Spleen (tissue), 13 donors: Measurements from ENCODE around the gene SCAF11. TPM values are rescaled to one million over a fixed set of nuclear protein-coding genes. Genes with fewer than 3 reads are reported as not detected.
"Not testable (repeated sequence)": the region's sequence is repeated elsewhere in the genome, so short reads cannot be mapped to it uniquely, and the experiment has no call there.

Source experiments
- DNase-seq: peaks from one replicate; pipeline ENCODE4 v3.0.0-alpha.2; 2020
- H3K27ac ChIP-seq, 8 donors: fragments of 200-600 bp; sonication (generic) in 7 of 8; 1 replicate in 4 of 8; 2 replicates in 4 of 8; pipeline versions ENCODE4 v1.5.0 to v1.8.0; 2016 to 2021; ENCODE audit warnings: inconsistent platforms in 4 of 8, mild to moderate bottlenecking in 4 of 8, moderate library complexity in 1 of 8
- H3K27me3 ChIP-seq, 7 donors: fragments of 200-600 bp; sonication (generic) in 6 of 7; replicated peaks in 1 of 7; 1 replicate in 4 of 7; 2 replicates in 3 of 7; pipeline versions ENCODE4 v1.5.0 to v1.8.0; 2016 to 2021; ENCODE audit warnings: inconsistent platforms in 3 of 7, mild to moderate bottlenecking in 1 of 7
- H3K36me3 ChIP-seq, 6 donors: fragments of 200-600 bp; sonication (generic) in 5 of 6; 1 replicate in 4 of 6; 2 replicates in 2 of 6; pipeline versions ENCODE4 v1.5.0 to v1.8.0; 2016 to 2021; ENCODE audit warnings: inconsistent platforms in 2 of 6
- H3K4me1 ChIP-seq, 6 donors: fragments of 200-600 bp; sonication (generic) in 5 of 6; 1 replicate in 3 of 6; 2 replicates in 3 of 6; pipeline versions ENCODE4 v1.5.0 to v1.8.0; 2016 to 2021; ENCODE audit warnings: inconsistent platforms in 3 of 6
- H3K4me3 ChIP-seq, 8 donors: fragments of 200-600 bp; sonication (generic) in 7 of 8; 1 replicate in 4 of 8; 2 replicates in 4 of 8; pipeline versions ENCODE4 v1.5.0 to v1.8.0; 2016 to 2021; ENCODE audit warnings: inconsistent platforms in 4 of 8, mild to moderate bottlenecking in 4 of 8, moderate library complexity in 2 of 8
- H3K9me3 ChIP-seq, 8 donors: fragments of 200-600 bp; sonication (generic) in 7 of 8; 1 replicate in 4 of 8; 2 replicates in 4 of 8; pipeline versions ENCODE4 v1.5.0 to v1.8.0; 2016 to 2021; ENCODE audit warnings: inconsistent platforms in 4 of 8
- POLR2A ChIP-seq, 3 donors: fragments of 450-650 bp; IDR thresholded peaks; one replicate each; pipeline ENCODE4 v1.5.1; 2017; ENCODE audit warnings: antibody characterized with exemption in 3 of 3, mild to moderate bottlenecking in 1 of 3
- POLR2AphosphoS5 ChIP-seq, 3 donors: sonication (generic); formaldehyde crosslinking; IDR thresholded peaks; one replicate each; pipeline ENCODE4 v1.5.1; 2017; ENCODE audit warnings: antibody characterized with exemption in 3 of 3
- WGBS, 5 donors: extraction: QIAGEN DNeasy Blood & Tissue Kit in 3 of 5; methylation state at CpG; one replicate each; pipeline versions ENCODE4 v1.1.5 to v1.1.7; 2013 to 2018; 5-methylcytosine and 5-hydroxymethylcytosine counted together
- intact Hi-C: fragments of 100-400 bp; cut with DNase I; formaldehyde crosslinking; loops from one replicate; pipeline ENCODE4 v1.15.0; 2023; ENCODE audit warnings: low total_unique reads
- long read RNA-seq, 2 donors: transcript quantifications; one replicate each; lab custom pipeline, GENCODE V29; 2026
- polyA plus RNA-seq, 3 donors: library from polyadenylated mRNA; stranded (reverse); fragments of 200-250 nt; gene quantifications; one replicate each; pipeline ENCODE4 v1.2.1, GENCODE V29; 2013
- total RNA-seq, 7 donors: library from RNA; depleted of rRNA in 3 of 7; stranded (reverse); fragments of >200 nt in 3 of 7; fragmentation: NEBNext Ultra II Directional in 4 of 7; extraction: Animal tissue kit (Norgen Biotek cat#: 25700) in 4 of 7; gene quantifications; one replicate each; pipeline versions ENCODE4 v1.1.0 to v1.2.1, GENCODE V29; 2016 to 2021
- TF ChIP-seq, protein P1 (sequence below), 11 experiments: fragments of 200-600 bp in 7 of 11; fragments of 450-650 bp in 4 of 11; sonication (generic) in 4 of 11; IDR thresholded peaks in 8 of 11; conservative IDR thresholded peaks in 3 of 11; 1 replicate in 7 of 11; 2 replicates in 4 of 11; pipeline versions ENCODE4 v1.4.0 to v1.8.0; 2016 to 2021; ENCODE audit warnings: antibody characterized with exemption in 11 of 11, inconsistent platforms in 4 of 11, mild to moderate bottlenecking in 1 of 11
- donor health status: healthy with polysubstance abuse.
- donor health status: DM: no; HTN: no; CAD: no; lungs with moderate emphysema.
- donor health status: DM: no; HTN: no; CAD: no.
- donor health status: Bipolar disorder and iron deficiency.
- donor health status: healthy.
- donor health status: DM: no; HTN: no; CAD: no.
- donor health status: DM: yes; HTN: yes; CAD: no.

Gene SCAF11, protein sequence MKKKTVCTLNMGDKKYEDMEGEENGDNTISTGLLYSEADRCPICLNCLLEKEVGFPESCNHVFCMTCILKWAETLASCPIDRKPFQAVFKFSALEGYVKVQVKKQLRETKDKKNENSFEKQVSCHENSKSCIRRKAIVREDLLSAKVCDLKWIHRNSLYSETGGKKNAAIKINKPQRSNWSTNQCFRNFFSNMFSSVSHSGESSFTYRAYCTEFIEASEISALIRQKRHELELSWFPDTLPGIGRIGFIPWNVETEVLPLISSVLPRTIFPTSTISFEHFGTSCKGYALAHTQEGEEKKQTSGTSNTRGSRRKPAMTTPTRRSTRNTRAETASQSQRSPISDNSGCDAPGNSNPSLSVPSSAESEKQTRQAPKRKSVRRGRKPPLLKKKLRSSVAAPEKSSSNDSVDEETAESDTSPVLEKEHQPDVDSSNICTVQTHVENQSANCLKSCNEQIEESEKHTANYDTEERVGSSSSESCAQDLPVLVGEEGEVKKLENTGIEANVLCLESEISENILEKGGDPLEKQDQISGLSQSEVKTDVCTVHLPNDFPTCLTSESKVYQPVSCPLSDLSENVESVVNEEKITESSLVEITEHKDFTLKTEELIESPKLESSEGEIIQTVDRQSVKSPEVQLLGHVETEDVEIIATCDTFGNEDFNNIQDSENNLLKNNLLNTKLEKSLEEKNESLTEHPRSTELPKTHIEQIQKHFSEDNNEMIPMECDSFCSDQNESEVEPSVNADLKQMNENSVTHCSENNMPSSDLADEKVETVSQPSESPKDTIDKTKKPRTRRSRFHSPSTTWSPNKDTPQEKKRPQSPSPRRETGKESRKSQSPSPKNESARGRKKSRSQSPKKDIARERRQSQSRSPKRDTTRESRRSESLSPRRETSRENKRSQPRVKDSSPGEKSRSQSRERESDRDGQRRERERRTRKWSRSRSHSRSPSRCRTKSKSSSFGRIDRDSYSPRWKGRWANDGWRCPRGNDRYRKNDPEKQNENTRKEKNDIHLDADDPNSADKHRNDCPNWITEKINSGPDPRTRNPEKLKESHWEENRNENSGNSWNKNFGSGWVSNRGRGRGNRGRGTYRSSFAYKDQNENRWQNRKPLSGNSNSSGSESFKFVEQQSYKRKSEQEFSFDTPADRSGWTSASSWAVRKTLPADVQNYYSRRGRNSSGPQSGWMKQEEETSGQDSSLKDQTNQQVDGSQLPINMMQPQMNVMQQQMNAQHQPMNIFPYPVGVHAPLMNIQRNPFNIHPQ (N-terminal part only)
- total RNA-seq, result 100 to 1,000 TPM; 162 to 249 (median 188) TPM
- polyA plus RNA-seq, result 10 to 100 TPM; 30.0 to 34.1 (median 31.2) TPM
- long read RNA-seq, donor 1, full-length matches to known transcripts, result 11 of 18 reads
- long read RNA-seq, donor 1, partial matches to known transcripts, result 7 of 18 reads
- long read RNA-seq, donor 1, other reads (novel, unspliced or antisense), result 0 of 18 reads
- long read RNA-seq, donor 2, full-length matches to known transcripts, result 9 of 44 reads
- long read RNA-seq, donor 2, partial matches to known transcripts, result 35 of 44 reads
- long read RNA-seq, donor 2, other reads (novel, unspliced or antisense), result 0 of 44 reads

DNA sequence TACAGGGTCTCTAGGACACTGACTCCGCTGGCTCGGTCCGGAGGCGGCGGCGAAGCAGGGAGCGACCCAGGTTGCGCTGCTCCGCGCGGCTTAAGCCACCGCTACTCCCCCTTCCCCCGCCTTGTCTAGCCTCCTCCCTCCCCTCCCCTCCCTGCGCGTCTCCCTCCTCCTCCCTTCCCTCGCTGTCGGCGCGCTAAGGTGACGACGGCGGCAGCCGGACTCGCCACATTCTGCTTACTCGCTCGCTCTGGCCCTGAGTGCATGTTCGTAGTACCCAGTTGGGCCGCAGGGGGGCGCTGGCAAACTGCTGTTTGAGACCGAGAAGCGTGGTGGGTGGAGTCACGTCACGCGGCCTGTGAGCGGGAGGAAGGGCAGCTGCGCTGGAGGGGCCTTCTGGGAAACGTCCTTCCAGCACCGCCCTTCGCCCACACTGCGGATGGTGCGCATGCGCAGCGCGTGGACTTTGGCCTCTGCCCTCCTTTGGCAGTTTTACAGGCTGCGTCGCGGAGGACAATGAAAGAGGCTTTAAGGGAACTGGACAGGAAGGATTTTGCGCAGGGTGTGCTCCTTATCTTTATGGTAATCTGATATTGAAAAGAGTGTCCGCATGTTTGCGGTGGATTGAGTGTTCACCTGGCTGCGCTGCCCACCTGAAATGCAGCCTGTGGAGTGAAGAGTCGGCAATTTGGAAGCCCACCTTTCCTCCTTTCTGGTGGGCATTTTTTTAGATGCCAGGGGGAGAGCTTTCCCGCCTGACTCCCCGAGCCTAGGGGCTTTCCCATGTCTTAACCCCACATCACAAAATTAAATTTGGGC, at the start of gene SCAF11:
Gene SCAF11, minus strand, starts transcription at position 107 of the 816 bp plus-strand sequence. CDS start 26,407 bp downstream, outside the sequence.
- DNase-seq, result peak; percentile 100
- Histone ChIP-seq H3K4me1 (peaks cover 35 to 58% (median 43%) of the 10 kb centered on the region in 6 donors), H3K27ac (peak within 1 kb of the TSS; percentile 96 to 100 (median 99)), H3K9me3 (no peaks in the 10 kb centered on the region), H3K4me3 (peak within 1 kb of the TSS; percentile 62 to 82 (median 72)), H3K27me3 (no peaks in the 10 kb centered on the region), H3K36me3 (peaks cover 0 to 10% (median 0%) of the 10 kb centered on the region in 6 donors)
- TF ChIP-seq, protein P1, sequence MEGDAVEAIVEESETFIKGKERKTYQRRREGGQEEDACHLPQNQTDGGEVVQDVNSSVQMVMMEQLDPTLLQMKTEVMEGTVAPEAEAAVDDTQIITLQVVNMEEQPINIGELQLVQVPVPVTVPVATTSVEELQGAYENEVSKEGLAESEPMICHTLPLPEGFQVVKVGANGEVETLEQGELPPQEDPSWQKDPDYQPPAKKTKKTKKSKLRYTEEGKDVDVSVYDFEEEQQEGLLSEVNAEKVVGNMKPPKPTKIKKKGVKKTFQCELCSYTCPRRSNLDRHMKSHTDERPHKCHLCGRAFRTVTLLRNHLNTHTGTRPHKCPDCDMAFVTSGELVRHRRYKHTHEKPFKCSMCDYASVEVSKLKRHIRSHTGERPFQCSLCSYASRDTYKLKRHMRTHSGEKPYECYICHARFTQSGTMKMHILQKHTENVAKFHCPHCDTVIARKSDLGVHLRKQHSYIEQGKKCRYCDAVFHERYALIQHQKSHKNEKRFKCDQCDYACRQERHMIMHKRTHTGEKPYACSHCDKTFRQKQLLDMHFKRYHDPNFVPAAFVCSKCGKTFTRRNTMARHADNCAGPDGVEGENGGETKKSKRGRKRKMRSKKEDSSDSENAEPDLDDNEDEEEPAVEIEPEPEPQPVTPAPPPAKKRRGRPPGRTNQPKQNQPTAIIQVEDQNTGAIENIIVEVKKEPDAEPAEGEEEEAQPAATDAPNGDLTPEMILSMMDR (IDR thresholded peaks at IDR 0.05 in 8 of 11, conservative IDR thresholded peaks at IDR 0.05 in 3 of 11), result peak; percentile 98 to 100 (median 100)
- TF ChIP-seq POLR2AphosphoS5 (IDR thresholded peaks at IDR 0.05) (peak; percentile 95 to 98 (median 97)), POLR2A (IDR thresholded peaks at IDR 0.05) (peak; percentile 77 to 82 (median 81))
- 0 to 1% (median 1%) methylated on average over 47 to 54 of the region's 54 CpGs for WGBS, 5 donors
- intact Hi-C loops, result no loop called here

DNA sequence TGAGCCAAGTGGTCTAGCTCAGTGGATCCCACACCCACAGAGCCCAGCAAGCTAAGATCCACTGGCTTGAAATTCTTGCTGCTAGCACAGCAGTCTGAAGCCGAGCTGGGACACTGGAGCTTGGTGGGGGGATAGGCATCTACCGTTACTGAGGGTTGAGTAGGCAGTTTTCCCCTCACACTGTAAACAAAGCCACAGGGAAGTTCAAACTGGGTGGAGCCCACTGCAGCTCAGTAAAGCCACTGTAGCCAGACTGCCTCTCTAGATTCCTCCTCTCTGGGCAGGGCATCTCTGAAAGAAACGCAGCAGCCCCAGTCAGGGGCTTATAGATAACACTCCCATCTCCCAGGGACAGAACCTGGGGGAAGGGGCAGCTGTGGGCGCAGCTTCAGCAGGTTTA, 46.7 kb upstream of the SCAF11 start:
- 13 to 41% (median 38%) methylated on average over 3 to 4 of the region's 4 CpGs for WGBS, 5 donors
- H3K36me3 ChIP-seq, DNase-seq, H3K4me3 ChIP-seq, H3K27me3 ChIP-seq, intact Hi-C loops, H3K27ac ChIP-seq, H3K4me1 ChIP-seq: not testable (repeated sequence)
- H3K9me3 ChIP-seq, result peaks cover 0 to 18% (median 5%) of the 10 kb centered on the region in 8 donors

DNA sequence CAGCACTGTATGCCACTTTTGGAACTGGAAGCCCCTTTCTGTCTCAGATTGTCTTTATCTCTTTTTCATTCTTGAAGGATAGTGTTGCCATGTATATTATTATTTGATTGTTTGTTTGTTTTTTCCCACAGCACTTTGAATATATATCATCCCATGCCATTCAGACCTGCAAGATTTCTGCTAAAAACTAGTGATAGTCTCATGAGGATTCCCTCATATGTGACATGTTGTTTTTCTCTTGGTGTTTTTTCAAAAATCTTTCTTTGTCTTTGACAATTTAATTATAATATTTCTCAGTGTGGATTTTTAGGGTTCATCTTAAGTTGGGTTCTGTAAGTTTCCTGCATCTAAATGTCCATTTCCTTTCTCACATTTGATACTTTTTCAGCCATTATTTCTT, 36.8 kb upstream of the SCAF11 start:
- intact Hi-C loops, result no loop called here
- no peaks in the 10 kb centered on the region for H3K27me3 ChIP-seq
- peaks cover 2 to 79% (median 69%) of the 10 kb centered on the region in 8 donors for H3K9me3 ChIP-seq
- no peak for DNase-seq
- no peaks in the 10 kb centered on the region for H3K36me3 ChIP-seq
- H3K27ac ChIP-seq, result no peak overlapping the region
- TF ChIP-seq POLR2A (IDR thresholded peaks at IDR 0.05), result no peak
- no peaks in the 10 kb centered on the region for H3K4me1 ChIP-seq
- H3K4me3 ChIP-seq, result no peak overlapping the region

DNA sequence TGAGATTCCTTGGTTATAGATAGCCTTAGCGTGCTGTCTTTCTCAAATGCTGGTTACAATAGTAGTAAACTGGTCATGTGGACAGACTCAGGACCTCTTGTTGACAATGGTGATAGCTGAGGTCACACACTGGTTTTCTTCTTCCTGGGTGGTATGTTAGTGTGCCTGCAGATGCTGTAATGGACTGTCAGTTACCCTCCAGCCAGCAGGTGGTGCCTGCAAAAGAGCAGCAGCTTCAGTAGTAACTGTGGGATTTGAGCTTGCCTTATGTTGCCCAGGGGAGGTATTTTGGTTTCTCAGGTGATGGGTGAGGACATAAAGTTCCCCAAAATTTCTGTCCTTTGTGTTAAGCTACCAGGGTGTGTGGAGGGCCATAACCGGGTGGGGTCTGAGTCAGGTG, 33.7 kb upstream of the SCAF11 start:
- H3K9me3 ChIP-seq, result peaks cover 2 to 84% (median 80%) of the 10 kb centered on the region in 8 donors
- WGBS, 5 donors, result 82 to 100% (median 89%) methylated on average over 1 to 2 of the region's 2 CpGs

More for the DNA sequence above, 33.7 kb upstream of the SCAF11 start:
- intact Hi-C loops, result no loop called here
- DNase-seq, result no peak
- no peak overlapping the region for H3K4me3 ChIP-seq
- no peaks in the 10 kb centered on the region for H3K4me1 ChIP-seq
- no peaks in the 10 kb centered on the region for H3K27me3 ChIP-seq
- no peak overlapping the region for H3K27ac ChIP-seq
- no peaks in the 10 kb centered on the region for H3K36me3 ChIP-seq
- TF ChIP-seq POLR2A (IDR thresholded peaks at IDR 0.05) (no peak), POLR2AphosphoS5 (IDR thresholded peaks at IDR 0.05) (no peak)
- TF ChIP-seq, protein P1 (IDR thresholded peaks at IDR 0.05 in 8 of 11, conservative IDR thresholded peaks at IDR 0.05 in 3 of 11), result no peak
